ENCODE data around the gene ENTPD8.
"Not testable (repeated sequence)": the region's sequence is repeated elsewhere in the genome, so short reads cannot be mapped to it uniquely, and the experiment has no call there.

Gene ENTPD8

DNA sequence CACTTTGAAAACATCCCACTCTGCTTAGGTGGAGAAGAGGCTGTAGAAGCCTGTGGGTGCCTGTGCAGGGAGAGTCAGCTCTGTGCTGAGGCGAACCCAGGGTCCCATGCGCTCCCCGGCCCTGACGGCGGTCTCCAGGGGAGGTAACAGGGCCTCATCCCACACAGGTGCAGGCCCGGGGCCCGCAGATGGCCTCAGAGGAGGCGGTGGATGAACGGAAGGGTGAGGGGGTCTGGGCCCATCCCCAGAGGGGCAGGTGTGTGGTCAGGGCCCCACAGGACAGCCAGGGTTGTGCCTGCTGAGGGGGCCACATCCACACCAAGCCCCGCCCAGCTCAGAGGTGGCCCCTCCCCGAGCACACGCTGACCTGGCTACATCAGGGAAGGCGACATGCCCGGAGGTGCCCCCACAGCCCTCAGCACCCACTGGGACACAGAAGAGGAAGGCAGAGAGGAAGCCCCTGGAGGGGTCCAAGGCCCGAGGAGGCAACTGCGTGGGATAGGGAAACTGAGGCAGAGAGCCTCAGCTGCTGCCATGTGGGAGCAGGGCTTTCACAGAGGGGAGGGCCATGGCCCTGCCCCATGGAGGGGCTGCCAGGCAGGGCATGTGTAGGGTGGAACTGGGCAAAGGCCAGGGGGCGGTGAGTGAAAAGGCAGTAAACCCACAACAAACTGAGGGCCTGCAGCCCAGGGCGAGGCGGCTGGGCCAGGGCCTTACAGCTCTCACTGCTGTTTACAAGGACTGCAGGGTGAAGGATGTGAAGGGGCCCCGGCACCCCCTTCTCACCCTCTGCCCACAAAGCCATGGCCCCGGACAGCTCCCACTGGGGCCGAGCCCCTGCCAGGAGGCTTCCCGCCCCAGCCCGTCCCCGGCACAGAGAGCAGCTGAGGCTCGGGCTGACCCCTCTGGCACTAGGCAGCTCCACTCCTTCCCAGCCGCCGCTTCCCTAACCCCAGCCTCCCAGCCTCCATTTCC lies 47.7 kb downstream of the ENTPD8 start:
- DNase-seq (ENCODE audit: low spot score): no peak

DNA sequence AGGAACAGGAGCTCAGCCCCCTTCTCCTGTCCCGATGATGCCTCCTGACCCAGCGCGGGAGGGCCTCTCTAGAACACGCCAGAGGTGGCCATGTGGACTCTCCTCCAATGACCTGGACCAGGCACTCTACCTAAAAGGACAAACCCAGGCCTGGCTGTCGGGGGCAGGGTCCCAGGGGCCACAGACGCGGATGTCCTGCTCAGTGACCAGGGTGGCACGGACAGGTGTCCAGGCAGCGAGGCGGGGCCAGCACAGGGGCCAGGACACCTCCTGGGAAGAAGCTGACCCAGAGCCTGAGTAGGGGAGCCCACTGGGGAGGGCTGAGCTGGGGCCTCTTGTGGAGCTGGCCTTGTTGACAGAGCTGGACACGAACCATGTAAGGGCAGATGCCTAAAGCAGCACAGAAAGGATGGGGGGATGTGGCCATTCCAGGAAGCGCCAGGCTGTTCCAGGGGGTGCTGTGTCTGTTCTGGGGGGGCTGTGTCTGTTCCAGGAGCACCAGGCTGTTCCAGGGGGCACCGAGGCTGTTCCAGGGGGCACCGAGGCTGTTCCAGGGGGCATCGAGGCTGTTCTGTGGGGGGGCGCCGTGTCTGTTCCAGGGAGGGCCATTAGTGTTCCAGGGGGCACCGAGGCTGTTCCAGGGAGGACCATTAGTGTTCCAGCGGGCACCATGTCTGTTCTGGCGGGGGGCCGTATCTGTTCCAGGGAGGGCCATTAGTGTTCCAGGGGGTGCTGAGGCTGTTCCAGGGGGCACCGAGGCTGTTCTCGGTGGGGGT lies 48.7 kb downstream of the ENTPD8 start:
- DNase-seq (ENCODE audit: low spot score): no peak

DNA sequence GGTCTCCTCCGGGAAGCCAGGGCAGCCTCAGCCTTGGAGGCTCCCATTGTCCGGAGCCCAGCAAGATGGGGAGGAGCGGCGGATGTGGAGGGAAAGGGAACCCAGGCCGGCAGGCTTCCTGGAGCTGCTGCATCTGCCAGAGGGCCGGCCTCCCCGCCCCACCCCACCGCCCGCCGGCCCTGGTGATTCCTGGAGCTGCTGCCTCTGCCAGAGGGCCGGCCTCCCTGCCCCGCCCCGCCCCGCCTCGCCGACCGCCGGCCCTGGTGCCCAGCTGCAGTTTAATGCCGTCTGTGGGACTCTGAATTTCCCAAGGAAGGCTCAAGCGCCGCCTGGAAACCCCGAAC lies 49.8 kb downstream of the ENTPD8 start:
- no peak for DNase-seq (ENCODE audit: low spot score)

DNA sequence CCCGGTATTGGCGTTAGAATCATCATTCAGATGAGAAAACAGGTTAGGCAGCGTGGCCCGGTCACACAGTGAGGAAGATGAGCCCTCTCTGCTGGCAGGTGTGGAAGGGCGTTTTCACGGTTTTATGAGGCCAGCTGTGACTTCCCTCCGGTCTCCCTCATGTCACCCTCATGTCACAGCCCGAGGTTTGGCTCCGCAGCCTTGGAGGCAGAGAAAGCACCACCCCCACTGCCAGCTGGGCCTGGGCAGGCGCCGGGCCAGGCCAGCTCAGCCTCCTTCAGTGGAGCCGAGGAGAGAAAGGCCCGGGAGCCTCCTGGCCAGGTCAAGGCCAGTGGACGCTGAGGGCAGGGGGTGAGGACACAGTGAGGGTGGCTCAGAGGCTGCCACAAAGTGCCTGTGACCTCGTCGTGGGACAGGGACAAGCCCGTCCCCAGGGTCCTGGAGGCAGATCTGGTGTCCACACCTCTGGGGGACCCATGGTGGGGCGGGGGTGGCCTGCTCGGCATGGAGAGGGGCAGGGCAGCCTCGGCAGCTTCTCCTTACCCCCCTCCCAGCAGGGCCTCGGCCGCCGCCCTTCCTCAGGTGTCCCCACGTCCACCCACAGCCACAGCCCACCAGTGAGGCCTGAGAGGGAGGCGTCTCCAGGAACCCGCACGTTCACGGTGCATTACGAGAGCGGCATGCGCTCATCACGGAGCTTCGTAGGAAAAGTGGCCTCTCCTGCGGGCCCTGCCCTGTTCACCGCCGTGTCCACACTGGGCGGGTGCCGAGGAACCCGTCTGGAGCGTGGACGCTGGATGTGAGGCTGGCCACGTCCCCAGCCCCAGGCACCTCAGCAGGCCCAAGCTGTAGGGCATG lies 50.4 kb downstream of the ENTPD8 start:
- no peak for DNase-seq (ENCODE audit: low spot score)

DNA sequence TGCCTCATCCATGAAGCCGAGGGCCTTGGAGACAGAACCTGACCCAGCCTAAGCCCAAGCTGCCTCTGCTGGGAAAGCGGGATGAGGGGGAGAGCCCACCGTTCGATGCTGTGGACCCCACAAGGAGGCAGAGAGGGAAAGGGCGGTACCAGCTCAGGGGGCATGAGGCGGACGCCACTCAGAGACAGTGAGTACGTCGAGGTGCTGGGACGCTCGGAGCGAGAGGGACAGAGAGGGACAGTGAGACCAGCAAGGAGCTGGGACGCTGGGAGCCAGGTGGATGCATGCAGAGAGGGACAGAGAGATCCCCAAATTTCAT lies 51.8 kb downstream of the ENTPD8 start:
- no peak for DNase-seq (ENCODE audit: low spot score)

DNA sequence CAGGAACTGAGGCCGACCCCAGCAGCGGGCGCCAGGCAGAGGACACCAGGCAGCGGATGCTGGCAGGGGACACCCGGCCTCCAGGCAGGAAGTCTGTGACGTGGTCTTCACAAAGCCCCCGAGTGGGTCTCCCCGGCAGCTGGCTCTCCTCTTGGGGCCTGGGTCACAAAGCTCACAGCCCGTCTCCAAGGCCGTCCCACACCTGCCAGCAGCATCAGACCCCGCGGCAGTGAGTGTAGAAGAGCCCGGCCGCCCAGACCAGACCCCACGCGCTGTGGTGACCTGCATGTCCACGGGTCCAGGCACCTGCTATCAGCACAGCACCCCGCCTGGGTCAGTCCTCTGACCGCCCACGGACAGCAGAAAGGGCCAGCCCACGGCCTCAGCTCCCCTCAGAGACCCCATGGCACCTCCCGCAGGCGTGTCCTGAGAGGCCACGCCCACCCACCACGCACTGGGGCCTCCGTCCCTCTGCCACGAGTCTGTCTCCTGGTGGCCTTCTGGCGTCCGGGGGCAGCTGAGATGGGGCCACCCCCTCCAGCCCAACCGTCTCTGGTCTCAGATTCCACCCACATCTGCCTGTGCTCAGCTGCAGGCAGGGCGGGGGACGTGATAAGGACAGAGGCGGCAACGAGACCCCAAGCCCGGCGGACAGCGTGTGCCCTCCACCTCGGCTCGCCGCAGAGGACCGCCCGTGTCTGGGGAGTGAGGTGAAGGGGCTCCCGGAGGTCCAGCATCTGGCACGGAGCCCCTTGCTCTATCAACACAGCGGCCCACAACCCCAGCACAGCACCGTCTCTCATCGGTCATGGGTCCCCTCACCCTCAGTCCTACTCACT lies 52.3 kb downstream of the ENTPD8 start:
- DNase-seq (ENCODE audit: low spot score): no peak

DNA sequence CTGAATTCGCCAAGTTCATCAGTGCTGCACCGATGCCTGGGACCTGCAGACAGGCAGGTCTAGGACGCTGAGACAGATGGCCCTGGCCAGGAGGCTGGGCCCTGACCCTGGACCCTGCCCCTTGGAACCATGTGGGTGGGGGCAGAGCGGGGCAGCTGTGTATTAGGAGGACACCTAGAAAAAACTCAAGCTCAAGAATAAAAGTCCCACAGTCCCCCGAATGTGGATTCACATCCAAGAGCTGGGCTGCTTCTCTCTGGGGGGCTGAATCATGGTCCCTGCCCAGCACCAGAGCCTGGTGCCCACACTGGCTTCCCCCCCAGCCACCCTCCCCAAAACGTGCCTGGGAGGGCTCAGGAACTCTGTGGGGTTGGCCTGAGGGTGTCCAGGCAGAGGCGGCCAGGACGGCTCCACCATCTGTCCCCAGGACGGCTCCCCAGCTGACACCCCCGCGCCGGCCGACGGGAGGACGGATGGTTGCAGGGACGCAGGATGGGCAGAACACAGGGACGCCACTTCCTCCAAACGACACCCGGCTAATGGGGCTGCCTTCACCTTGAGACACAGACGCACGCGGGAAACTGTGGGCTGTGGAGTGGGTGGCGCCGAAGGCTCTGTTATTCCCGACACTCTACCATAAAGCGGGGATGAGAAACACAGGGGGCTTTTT lies 53.1 kb downstream of the ENTPD8 start:
- DNase-seq (ENCODE audit: low spot score): no peak

DNA sequence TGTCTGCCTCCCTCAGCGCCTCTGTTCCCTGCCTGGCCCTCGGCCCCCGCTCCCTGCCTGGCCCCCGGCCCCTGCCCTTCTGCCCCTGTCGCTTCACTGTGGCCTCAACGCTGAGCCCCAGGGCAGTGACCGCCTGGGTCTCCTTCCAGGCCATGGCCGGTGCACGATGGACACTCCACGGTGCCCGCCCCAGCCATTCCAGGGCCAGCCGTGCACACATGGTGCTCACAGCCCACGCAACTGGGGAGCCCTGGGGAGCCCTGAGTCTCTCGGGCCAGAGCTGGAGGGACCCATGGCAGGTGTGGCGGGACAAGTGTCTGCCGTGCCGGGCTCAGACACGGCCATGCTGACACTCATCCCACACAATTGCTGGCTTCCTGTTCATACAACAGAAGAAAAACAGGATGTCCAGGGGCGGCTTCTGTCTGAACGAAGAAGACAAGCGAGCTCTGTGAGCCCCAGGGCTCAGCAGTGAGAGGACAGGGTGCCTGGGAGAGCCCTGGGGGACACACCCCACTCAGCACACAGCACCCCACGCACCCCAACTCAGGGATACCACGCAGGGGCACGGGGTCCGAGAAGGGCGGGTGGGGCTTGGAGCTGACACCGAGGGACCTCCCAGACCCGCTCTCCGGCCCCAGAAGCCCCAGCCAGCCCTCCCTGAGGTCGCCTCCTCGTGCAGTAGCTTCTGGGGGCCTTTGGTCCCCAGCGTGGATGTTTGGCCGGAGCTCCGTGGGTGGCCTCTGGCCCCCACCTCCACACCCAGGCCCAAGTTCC lies 53.9 kb downstream of the ENTPD8 start:
- no peak for DNase-seq (ENCODE audit: low spot score)

DNA sequence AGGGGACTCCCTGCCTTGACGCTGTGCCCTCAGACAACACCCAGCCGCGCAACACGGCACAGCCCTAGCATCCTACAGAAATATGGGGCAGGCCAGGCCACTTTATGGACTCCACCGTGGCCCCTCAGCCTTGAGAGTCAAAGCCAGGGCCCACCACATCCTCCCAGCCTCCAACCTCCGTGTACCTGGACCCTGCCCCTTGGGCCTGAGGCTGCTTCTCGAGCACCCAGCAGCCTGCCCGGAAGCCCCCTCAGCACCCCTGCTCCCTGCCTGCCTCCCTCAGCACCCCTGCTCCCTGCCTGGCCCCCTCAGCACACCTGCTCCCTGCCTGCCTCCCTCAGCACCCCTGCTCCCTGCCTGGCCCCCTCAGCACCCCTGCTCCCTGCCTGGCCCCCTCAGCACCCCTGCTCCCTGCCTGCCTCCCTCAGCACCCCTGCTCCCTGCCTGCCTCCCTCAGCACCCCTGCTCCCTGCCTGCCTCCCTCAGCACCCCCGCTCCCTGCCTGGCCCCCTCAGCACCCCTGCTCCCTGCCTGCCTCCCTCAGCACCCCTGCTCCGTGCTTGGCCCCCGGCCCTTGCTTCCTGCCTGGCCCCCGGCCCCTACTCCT lies 54.5 kb downstream of the ENTPD8 start:
- not testable (repeated sequence) for DNase-seq (ENCODE audit: low spot score)

DNA sequence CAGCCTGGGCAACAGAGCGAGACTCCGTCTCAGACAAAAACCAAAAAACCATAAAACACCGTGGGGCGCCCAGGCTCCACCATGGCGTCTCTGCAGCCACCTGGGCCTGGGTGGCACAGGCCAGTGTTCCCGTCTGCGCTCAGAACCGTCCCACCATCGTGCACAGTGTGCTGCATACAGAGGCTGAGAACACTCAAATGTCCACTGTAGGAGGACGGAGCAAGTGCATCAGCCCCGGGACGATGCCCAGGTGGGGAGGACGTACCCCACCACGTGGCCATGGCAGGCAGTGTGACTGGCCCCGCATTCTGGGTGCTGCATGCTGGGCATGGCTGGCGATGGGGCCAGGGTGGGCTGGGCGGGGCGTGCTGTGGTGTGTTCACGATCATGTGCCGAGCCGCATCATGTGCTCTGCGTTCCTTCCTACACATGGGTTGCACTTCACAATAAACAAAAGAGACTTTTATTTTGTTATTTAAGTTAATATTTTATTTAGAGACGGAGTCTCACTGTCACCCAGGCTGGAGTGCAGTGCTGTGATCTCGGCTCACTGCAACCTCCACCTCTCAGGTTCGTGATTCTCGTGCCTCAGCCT lies 56.0 kb downstream of the ENTPD8 start:
- no peak for DNase-seq (ENCODE audit: low spot score)
